Sciatic nerve (tissue), 2 donors: Measurements from ENCODE around the gene MAPK7. TPM values are rescaled to one million over a fixed set of nuclear protein-coding genes. Genes with fewer than 3 reads are reported as not detected.
A peak's percentile ranks its signal among the peaks of the same experiment; 100 is the strongest.
"Not testable (repeated sequence)": the region's sequence is repeated elsewhere in the genome, so short reads cannot be mapped to it uniquely, and the experiment has no call there.

Experiments
- ATAC-seq: fragments of 200-7000 bp; cut with Tn5 transposase; one replicate; pipeline ENCODE4 v1.9.1; 2020; ENCODE audit warnings: mild to moderate bottlenecking, moderate library complexity
- DNase-seq: peaks from one replicate; pipeline ENCODE4 v3.0.0-alpha.2; 2020; ENCODE audit warnings: low spot score
- intact Hi-C: fragments of 100-400 bp; cut with DNase I; formaldehyde crosslinking; loops from one replicate; pipeline ENCODE4 v1.14.2; 2022
- total RNA-seq: library from RNA; stranded (reverse); fragmentation: NEBNext Ultra II Directional; extraction: Animal tissue kit (Norgen Biotek cat#: 25700); gene quantifications from one replicate; pipeline ENCODE4 v1.2.1, GENCODE V29; 2021
- donor health status: DM: no; HTN: no; CAD: no.
- donor health status: DM: no; HTN: no; CAD: no.

Gene MAPK7
- total RNA-seq, 1 donor from 2014 or later = 28.2 TPM

- peak; percentile 15 for ATAC-seq
- intact Hi-C loops = no loop called here
- DNase-seq = peak; percentile 55
These were observed 36.4 kb upstream of the MAPK7 start for GRCh38 chr17:19341641-19342610.

DNA sequence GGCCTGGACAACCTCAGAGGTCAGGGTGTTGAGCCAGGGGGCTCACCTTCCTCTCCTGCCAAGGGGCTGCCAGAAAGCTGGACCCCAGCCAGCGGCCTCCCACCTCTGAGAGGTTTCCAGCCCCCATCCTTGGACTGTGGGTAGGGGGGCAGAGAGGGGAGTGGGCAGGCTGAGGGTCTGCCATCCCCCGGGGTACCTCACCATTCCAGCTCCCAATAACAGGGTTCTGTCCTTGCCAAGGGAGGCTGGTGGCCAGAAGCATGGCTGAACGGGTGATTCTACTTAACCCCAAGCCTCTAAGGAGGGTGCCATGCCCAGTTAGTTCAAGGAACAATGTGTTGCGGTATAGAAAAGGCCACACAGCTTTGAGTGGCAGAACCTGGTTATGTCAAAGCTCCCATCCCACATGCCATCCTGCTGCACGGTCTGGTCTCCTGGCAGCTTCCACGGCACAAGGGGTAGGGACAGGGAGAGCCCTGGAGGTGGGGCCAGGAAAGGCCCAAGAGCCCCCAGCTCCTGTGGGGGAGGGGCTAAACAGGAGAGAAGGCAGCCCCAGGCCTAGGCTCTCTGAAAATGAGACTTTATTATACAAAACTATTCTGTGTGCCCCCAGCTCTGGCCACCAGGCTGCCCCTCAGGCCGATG is 35.6 kb upstream of the MAPK7 start:
- DNase-seq (peak; percentile 58), ATAC-seq (peak; percentile 8)
- intact Hi-C loops = no loop called here

- intact Hi-C loops = no loop called here
- peak; percentile 56 for DNase-seq
- no peak for ATAC-seq
These were observed 35.1 kb upstream of the MAPK7 start for GRCh38 chr17:19343256-19343630.

DNA sequence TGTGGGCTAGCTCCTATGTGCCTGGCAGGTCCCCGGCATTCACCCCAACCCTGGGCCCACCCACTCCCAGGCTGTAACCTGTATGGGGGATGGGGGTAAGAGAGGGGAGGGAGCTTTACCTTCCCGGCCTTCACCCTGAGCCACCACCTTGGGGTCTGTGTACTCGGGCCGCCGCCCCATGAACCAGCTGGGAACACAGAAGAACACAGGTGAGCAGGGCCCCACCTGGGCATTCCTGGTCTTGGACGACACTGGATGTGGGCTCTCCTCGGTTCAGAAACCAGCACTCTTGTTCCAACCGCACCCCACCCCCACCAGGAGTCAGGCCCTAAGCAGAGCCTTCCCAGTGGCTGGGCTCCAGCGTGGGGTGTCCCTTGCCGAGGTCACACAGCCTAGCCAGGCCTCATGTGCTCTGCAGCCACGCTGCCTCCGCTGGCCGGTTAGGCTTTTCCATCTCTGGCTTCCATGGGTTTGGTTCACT is 34.6 kb upstream of the MAPK7 start:
- intact Hi-C loops = no loop called here
- DNase-seq (peak; percentile 62), ATAC-seq (peak; percentile 6)

DNA sequence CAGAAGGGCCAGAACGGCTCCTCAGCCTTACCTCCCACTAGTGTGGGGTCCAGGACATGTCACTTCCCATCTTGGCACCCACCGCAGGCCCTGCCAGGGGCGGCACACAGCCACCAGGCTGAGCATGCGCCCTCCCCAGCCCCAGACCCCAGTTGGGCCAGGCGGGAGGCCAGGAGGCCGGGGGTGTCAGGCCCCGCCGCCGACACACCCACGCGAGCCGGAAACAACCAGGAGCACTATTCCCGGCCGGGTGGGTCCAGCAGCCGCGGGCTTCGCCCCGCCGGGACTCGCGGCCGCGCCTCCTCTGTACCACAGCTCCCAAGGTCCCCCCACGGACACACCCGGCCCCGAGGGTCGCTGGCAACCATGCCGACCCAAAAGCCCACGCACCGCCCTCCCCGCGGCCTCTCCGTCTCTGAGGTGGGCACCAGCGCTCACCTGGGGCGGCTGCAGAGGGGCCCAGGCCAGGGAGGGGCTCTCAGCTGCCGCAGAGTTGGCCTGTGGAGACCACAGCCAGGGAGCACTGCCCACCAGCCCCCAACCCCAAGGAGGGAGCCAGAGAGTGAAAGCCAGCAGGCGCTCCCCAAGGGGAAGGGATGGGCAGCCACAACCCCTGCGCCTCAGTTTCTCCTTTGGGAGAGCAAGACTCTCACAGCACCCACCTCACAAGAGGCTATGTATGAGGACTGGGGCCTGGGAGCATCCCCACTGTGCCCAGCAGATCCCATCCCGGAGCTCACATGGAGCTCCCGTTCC is 33.8 kb upstream of the MAPK7 start:
- intact Hi-C loops = no loop called here
- ATAC-seq = no peak
- DNase-seq = peak; percentile 59

GRCh38 chr17:19345067-19345460 is 33.2 kb upstream of the MAPK7 start:
- DNase-seq = peak; percentile 42
- no peak for ATAC-seq
- intact Hi-C loops = no loop called here

GRCh38 chr17:19345486-19346350 is 32.6 kb upstream of the MAPK7 start:
- intact Hi-C loops = no loop called here
- peak; percentile 48 for DNase-seq
- ATAC-seq = no peak

GRCh38 chr17:19346351-19347255 is 31.7 kb upstream of the MAPK7 start:
- ATAC-seq (peak; percentile 71), DNase-seq (peak; percentile 77)
- intact Hi-C loops = no loop called here

- intact Hi-C loops = no loop called here
- ATAC-seq = no peak
- peak; percentile 57 for DNase-seq
These were observed 30.8 kb upstream of the MAPK7 start for GRCh38 chr17:19347323-19348080.

DNA sequence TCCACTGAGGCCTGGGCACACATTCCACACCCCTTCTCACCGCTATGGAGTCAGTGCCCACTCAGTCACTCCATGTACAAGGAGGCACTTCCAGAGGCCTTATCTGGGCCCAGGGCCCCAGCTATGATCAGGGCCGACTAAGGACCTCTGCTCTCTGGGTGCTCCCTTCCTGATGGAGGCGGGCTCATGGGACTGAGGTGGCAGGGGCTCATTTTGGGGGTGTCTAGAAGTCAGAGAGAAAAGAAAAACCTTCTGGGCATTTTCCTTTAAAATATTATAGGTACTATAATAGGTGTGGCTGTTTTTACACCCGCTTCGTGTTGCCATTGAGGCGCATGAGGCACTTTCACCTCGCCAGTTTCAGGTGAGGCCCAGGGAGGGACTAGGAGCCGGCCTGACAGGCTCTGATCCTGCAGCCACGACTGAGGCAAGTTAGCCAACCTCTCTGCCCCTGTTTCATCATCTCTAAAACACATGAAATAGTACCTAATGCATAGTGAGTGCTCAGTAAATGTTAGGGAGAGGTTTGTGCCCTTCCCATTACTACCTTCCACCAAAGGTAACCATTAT is 30.1 kb upstream of the MAPK7 start:
- ATAC-seq (no peak), DNase-seq (peak; percentile 51)
- intact Hi-C loops = no loop called here

DNA sequence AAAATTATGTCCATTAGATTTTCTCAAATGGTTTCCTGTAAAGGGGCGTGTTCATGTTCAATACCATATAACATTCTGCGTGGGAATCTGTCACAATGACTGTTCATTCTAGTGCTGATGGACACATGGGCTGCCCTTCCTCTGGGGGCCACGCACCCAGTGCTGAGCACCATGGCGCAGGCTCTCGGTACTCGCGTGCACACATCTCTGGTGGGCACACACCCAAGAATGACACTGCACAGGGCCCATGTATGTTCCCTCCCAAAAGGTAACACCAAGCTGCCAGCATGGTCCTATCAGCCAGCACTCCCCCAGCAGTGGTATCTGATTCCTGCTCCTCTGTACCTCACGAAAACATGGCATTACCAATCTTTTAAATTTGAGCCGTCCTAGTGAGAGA is 29.5 kb upstream of the MAPK7 start:
- intact Hi-C loops = no loop called here
- no peak for ATAC-seq

GRCh38 chr17:19353401-19353800 is 24.9 kb upstream of the MAPK7 start:
- ATAC-seq, intact Hi-C loops: not testable (repeated sequence)
- peak; percentile 28 for DNase-seq

More for the DNA sequence above, 29.5 kb upstream of the MAPK7 start:
- DNase-seq = peak; percentile 57

DNA sequence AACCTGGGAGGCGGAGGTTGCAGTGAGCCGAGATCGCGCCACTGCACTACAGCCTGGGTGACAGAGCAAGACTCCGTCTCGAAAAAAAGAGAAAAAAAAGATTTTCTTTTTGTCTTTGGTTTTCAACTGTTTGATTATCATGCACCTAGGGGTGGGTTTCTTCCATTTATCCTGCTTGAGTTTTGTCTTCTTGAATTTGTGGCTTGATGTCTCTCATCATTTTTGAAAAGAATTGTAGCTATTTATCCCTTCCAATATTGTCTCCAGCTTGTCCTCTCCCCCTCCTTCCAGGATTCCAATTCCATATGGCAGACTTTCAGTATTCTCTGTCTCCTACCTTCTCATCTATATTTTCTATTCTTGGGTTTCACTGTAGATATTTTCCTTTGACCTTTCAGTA is 23.6 kb upstream of the MAPK7 start:
- DNase-seq (no peak), ATAC-seq (no peak)
- intact Hi-C loops = no loop called here

DNA sequence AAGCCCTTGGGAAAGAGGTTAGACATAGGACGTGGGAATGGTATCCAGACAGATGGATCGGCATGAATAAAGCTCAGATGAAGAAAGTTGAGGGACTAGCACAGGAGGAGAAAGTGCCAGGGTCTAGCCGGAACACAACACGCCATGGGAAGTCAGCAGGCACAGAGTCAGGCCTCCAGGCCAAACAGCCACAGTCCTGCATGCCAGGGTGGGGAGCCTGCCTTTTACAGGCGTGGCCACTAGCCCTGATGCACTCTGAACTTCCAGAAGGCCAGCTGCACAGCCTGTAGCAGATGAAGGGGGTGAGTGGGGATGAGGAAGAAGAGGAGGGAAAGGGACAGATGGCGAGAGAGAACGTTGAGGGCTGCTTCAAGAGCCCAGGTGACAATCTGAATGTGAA is 20.9 kb upstream of the MAPK7 start:
- intact Hi-C loops = no loop called here
- ATAC-seq (no peak), DNase-seq (peak; percentile 39)

DNA sequence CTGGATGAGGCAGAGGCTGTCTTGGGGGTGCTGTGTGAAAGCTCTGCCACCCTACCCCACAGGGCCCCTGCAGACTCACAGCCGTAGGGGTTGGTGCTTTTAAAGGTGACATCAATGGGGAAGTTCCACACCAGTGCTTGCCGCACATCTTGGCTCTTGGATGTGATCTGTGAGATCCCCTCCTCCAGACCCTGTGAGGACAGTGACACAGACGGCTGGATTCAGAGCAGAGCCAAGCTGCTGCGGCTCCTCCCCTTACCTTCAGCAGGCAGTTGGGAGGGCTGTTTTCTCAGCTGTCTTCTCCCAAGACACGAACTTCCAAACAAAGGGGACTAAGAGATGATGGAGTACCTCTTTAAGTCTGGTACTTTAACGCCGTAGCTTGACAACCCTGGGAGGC is 20.5 kb upstream of the MAPK7 start:
- DNase-seq = peak; percentile 42
- no peak for ATAC-seq
- intact Hi-C loops = no loop called here

DNA sequence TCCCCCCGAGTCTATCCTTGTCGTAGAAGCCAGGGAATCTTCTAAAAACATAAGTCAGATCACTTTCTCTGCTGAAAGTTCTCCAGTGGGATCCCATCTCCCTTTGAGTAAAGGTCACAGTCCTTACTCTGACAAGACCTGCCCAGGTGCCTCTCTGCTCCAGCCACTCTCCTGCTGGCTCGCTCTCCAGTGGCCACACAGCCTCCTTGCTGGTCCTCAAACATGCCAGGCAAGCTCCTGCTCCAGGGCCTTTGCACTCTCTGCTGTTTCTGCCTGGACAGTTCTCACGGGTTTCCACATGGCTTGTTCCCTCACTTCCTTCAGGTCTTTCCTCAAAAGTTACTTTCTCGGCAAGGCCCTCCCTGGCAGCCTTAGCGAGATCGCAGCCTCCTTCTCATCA is 19.1 kb upstream of the MAPK7 start:
- intact Hi-C loops = no loop called here
- DNase-seq (no peak), ATAC-seq (no peak)
